NCI-H2171 (cell line): ENCODE data around the gene NIM1K.
"Not testable (repeated sequence)": the region's sequence is repeated elsewhere in the genome, so short reads cannot be mapped to it uniquely, and the experiment has no call there.

Source experiments
- DNase-seq: peaks from one replicate; lab custom pipeline; 2025; lab: John Stamatoyannopoulos, UW

Gene NIM1K

DNA sequence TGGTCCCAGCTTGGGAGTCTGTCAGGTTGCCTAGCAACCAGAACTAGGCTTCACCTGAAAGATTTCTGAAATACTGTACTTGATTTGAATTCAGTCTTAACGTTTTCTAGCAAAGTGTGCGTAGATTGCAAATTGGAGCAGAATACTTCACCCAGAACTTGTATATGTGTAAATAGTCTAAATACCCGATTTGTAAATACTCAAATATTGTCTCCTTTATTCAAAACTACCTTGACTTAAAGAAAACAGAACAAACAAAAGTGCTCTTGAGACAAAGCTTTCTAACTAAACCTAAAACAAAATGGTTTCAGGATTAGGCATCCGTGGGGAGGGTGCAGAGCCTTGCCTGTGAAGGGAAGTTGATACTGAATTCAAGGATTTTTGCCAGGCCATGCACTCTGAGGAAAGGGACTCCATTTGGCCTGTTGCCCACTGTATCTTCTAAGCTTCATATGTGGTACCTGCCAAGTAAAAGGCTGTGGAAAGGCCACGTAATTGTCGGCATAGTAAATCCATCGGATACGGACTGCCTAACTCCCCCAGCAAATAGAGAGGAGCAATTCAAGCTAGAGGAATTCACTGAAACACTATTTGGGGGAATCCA lies 121.9 kb downstream of the NIM1K start:
- DNase-seq = peak; percentile 27

DNA sequence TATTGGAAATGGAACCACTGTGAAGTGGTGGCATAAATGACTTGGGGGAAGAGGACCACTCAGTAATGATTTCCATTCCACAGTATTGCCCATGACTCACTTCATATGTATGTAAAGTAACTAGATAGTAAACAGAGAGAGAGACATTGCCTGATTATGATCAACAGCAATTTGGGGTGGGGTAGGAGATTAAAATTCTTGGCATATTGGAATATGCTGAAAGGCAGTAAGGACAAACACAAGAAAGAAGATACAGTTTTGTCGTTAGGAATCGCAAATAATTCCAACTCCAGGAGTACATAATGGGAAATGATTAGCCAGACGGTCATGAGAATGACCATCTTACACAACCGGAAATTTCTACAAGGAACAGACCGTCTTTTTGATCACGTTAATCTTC lies 122.7 kb downstream of the NIM1K start:
- no peak for DNase-seq

DNA sequence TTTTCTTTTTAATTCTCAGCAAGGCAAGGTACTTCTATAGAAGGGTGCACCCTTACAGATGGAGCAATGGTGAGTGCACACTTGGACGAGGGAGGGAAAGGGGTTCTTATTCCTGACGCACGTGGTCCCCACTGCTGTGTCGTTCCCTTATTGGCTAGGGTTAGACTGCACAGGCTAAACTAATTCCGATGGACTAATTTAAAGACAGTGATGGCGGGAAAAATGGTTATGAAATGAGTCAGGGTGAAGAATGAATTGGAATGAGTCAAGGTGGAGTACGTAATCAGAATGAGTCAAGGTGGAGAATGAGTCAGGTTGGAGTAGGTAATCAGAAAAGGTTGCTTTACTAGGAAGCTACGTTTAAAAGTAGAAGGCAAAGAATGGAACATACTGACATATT lies 123.2 kb downstream of the NIM1K start:
- DNase-seq = no peak

DNA sequence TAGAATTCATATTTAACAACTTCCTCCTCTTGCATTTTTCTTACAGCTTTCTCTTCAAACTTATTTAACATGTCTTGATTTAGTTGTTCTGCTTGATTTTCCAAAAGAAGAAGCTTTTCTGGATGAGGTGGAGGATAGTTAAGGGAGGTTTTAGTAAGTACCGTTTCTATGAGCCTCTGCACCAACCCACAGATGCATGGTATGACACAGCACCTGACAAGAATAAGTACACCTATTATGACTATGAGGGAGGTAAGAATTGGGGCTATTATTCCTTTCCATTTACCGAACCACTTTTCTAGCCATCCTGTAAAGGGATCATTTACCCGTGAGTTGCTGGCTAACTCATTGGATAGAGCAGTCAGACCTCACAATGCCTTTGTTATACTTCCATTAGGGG lies 123.7 kb downstream of the NIM1K start:
- DNase-seq = no peak

DNA sequence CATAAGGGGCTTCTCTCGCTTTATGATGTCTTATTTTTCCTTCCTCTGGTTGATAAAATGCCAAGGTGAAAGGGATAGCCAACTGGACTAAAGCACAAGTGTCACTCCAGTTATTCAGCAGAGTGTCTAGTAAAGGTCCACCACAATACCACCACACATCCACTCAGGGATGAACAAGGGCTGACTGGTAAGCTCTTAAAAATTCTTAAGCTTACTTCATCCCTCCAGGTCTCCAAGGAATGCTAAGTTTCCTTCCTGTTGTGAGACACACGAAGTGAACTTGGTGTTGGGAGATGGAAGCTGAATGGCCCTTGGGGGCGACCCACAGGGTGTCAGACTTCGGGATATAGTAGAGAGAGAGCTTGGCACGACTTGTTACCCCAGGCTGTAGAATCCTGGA lies 124.4 kb downstream of the NIM1K start:
- no peak for DNase-seq

DNA sequence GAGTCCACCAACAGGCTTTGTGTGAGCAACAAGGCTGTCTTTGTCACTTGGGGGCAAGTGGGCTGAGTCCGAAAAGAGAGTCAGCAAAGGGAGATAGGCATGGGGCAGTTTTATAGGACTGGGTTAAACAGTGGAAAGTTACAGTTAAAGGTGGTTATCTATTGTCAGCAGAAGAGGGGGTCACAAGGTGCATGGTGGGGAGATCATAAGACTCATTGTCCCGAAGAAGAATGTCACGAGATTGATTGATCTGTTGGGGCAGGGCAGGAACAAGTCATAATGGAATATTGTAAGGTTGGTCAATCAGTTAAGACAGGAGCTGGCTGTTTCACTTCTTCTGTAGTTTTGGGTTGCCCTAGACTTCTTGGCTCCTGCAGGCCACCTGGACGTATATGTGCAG lies 128.8 kb downstream of the NIM1K start:
- DNase-seq = no peak

DNA sequence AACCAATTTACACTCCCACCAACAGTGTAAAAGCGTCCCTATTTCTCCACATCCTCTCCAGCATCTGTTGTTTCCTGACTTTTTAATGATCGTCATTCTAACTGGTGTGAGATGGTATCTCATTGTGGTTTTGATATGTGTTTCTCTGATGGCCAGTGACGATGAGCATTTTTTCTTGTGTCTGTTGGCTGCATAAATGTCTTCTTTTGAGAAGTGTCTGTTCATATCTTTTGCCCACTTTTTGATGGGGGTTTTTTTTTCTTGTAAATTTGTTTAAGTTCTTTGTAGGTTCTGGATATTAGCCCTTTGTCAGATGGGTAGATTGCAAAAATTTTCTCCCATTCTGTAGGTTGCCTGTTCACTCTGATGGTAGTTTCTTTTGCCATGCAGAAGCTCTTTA lies 131.5 kb downstream of the NIM1K start:
- not testable (repeated sequence) for DNase-seq

DNA sequence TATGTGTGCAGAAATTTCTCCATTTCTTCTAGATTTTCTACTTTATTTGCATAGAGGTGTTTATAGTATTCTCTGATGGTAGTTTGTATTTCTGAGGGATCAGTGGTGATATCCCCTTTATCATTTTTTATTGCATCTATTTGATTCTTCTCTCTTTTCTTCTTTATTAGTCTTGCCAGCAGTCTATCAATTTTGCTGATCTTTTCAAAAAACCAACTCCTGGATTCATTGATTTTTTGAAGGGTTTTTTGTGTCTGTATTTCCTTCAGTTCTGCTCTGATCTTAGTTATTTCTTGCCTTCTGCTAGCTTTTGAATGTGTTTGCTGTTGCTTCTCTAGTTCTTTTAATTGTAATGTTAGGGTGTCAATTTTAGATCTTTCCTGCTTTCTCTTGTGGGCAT lies 133.6 kb downstream of the NIM1K start:
- DNase-seq = not testable (repeated sequence)
